GM23338 (cell line): ENCODE results near the gene NSMCE1. TPM values are rescaled to one million over a fixed set of nuclear protein-coding genes. Genes with fewer than 3 reads are reported as not detected.

Source experiments
- ATAC-seq: fragments of 200-7000 bp; cut with Tn5 transposase; 3 replicates; pipeline ENCODE4 v1.9.1; 2020
- DNase-seq: peaks from one replicate; pipeline ENCODE4 v3.0.0-alpha.2; 2015; ENCODE audit warnings: low spot score
- H2AFZ ChIP-seq: fragments of 200-600 bp; sonication (generic); 2 replicates; pipeline ENCODE4 v1.8.0; 2016; ENCODE audit warnings: antibody characterized with exemption, mild to moderate bottlenecking, moderate library complexity
- H3F3A ChIP-seq: fragments of 200-600 bp; sonication (generic); replicated peaks from 2 replicates; pipeline ENCODE4 v1.8.0; 2017; ENCODE audit warnings: antibody characterized with exemption, mixed run types, low read depth
- H3K27ac ChIP-seq: fragments of 200-600 bp; sonication (generic); 2 replicates; pipeline ENCODE4 v1.6.1; 2016; ENCODE audit warnings: low read depth
- H3K27me3 ChIP-seq: fragments of 200-600 bp; sonication (generic); 2 replicates; pipeline ENCODE4 v1.8.0; 2016; ENCODE audit warnings: mild to moderate bottlenecking, mixed run types, moderate library complexity; ENCODE audit not compliant: insufficient read depth
- H3K36me3 ChIP-seq: fragments of 200-600 bp; sonication (generic); 2 replicates; pipeline ENCODE4 v1.8.0; 2016; ENCODE audit warnings: mild to moderate bottlenecking; ENCODE audit not compliant: insufficient read depth
- H3K4me1 ChIP-seq: fragments of 200-600 bp; sonication (generic); 2 replicates; pipeline ENCODE4 v1.8.0; 2016; ENCODE audit warnings: mild to moderate bottlenecking, moderate library complexity; ENCODE audit not compliant: insufficient read depth
- H3K4me2 ChIP-seq: fragments of 200-600 bp; sonication (generic); 2 replicates; pipeline ENCODE4 v1.7.1; 2017; ENCODE audit warnings: mixed run types
- H3K4me3 ChIP-seq: fragments of 200-600 bp; sonication (generic); 2 replicates; pipeline ENCODE4 v1.6.1; 2016; ENCODE audit warnings: mixed run types
- H3K79me2 ChIP-seq: fragments of 200-600 bp; sonication (generic); replicated peaks from 2 replicates; pipeline ENCODE4 v1.8.0; 2017; ENCODE audit warnings: mild to moderate bottlenecking; ENCODE audit not compliant: insufficient read depth
- H3K9me2 ChIP-seq: fragments of 200-600 bp; sonication (generic); 2 replicates; pipeline ENCODE4 v1.8.0; 2017; ENCODE audit not compliant: insufficient read depth
- H4K20me1 ChIP-seq: fragments of 200-600 bp; sonication (generic); replicated peaks from 2 replicates; pipeline ENCODE4 v1.8.0; 2017; ENCODE audit warnings: mild to moderate bottlenecking; ENCODE audit not compliant: insufficient read depth
- H3K27ac Mint-ChIP-seq: 2 replicates; pipeline ENCODE4 v1.8.0; 2020; ENCODE audit warnings: inconsistent platforms, mild to moderate bottlenecking, moderate library complexity, mixed read lengths
- H3K27me3 Mint-ChIP-seq: 3 replicates; pipeline ENCODE4 v1.8.0; 2022; ENCODE audit warnings: low read depth, mild to moderate bottlenecking, moderate library complexity, mixed read lengths, inconsistent platforms; ENCODE audit not compliant: insufficient read depth, poor library complexity
- H3K36me3 Mint-ChIP-seq: 3 replicates; pipeline ENCODE4 v1.8.0; 2021; ENCODE audit warnings: low read depth, mild to moderate bottlenecking, inconsistent platforms, moderate library complexity, mixed read lengths
- H3K4me1 Mint-ChIP-seq: 3 replicates; pipeline ENCODE4 v1.8.0; 2020; ENCODE audit warnings: mild to moderate bottlenecking, inconsistent platforms, mixed read lengths
- H3K4me3 Mint-ChIP-seq: 3 replicates; pipeline ENCODE4 v1.8.0; 2021; ENCODE audit warnings: moderate library complexity, mild to moderate bottlenecking, inconsistent platforms, mixed read lengths
- H3K9me3 Mint-ChIP-seq: 3 replicates; pipeline ENCODE4 v1.8.0; 2020; ENCODE audit warnings: moderate library complexity, mild to moderate bottlenecking, inconsistent platforms, mixed read lengths
- EZH2 ChIP-seq: fragments of 200-600 bp; sonication (generic); IDR thresholded peaks from one replicate; pipeline ENCODE4 v1.8.0; 2017; ENCODE audit warnings: antibody characterized with exemption, mild to moderate bottlenecking, low read depth; ENCODE audit not compliant: unreplicated experiment
- EZH2phosphoT487 ChIP-seq: fragments of 200-600 bp; sonication (generic); IDR thresholded peaks from one replicate; pipeline ENCODE4 v1.8.1; 2018; ENCODE audit warnings: antibody characterized with exemption; ENCODE audit not compliant: unreplicated experiment
- NANOG ChIP-seq: IDR thresholded peaks from 2 replicates; pipeline ENCODE4 v1.6.1; 2016; ENCODE audit warnings: antibody characterized with exemption, borderline replicate concordance
- POLR2AphosphoS5 ChIP-seq: IDR thresholded peaks from 2 replicates; pipeline ENCODE4 v1.6.1; 2016; ENCODE audit warnings: antibody characterized with exemption, low read depth
- REST ChIP-seq: IDR thresholded peaks from one replicate; pipeline ENCODE4 v1.6.1; 2018; ENCODE audit warnings: antibody characterized with exemption; ENCODE audit not compliant: unreplicated experiment
- STAT1 ChIP-seq: IDR thresholded peaks from one replicate; pipeline ENCODE4 v1.6.1; 2016; ENCODE audit warnings: antibody characterized with exemption; ENCODE audit not compliant: unreplicated experiment
- ZNF462 ChIP-seq: fragments of 250-450 bp; sonication (Bioruptor Pico); IDR thresholded peaks from 2 replicates; pipeline ENCODE4 v1.5.0; 2020; ENCODE audit warnings: mild to moderate bottlenecking, moderate library complexity
- polyA plus RNA-seq: library from polyadenylated mRNA; unstranded; fragments of >200 nt; fragmentation: Nextera tagmentation; extraction: Ambion mirVana; gene quantifications from 2 replicates; pipeline ENCODE4 v1.2.1, GENCODE V29; 2016
- total RNA-seq: library from RNA; depleted of rRNA; stranded (reverse); fragments of >200 nt; shearing (Covaris generic); gene quantifications from 2 replicates; pipeline ENCODE4 v1.2.3, GENCODE V29; 2014

The NSMCE1 gene
- total and polyA plus RNA-seq, 2 experiments from 2014 or later = 30.6 to 50.8 TPM

- TF ChIP-seq ZNF462 (CRISPR knock-in tag) (no peak), STAT1 (no peak), POLR2AphosphoS5 (no peak), EZH2 (no peak), EZH2phosphoT487 (no peak)
These were observed 23.0 kb downstream of the NSMCE1 start (continued) for GRCh38 chr16:27245276-27246172.

GRCh38 chr16:27244363-27244755 lies 24.2 kb downstream of the NSMCE1 start:
- Mint-ChIP-seq H3K4me3 (no peak overlapping the region), H3K4me1 (peaks cover 23% of the 10 kb centered on the region), H3K36me3 (no peaks in the 10 kb centered on the region; the same call in 1 of the 3 replicates), H3K27ac (no peak overlapping the region), H3K27me3 (peaks cover 5% of the 10 kb centered on the region), H3K9me3 (no peaks in the 10 kb centered on the region; the same call in 2 of the 3 replicates)
- no peaks in the 10 kb centered on the region for H4K20me1 ChIP-seq
- no peaks in the 10 kb centered on the region for H3K9me2 ChIP-seq
- no peak for DNase-seq
- H2AFZ ChIP-seq = no peak overlapping the region
- ATAC-seq = no peak
- H3K79me2 ChIP-seq = no peaks in the 10 kb centered on the region
- no peak overlapping the region for H3K27ac ChIP-seq
- no peak overlapping the region for H3K4me3 ChIP-seq
- no peaks in the 10 kb centered on the region for H3K27me3 ChIP-seq
- H3K36me3 ChIP-seq = no peaks in the 10 kb centered on the region
- H3K4me1 ChIP-seq = peaks cover 10% of the 10 kb centered on the region
- no peak overlapping the region for H3K4me2 ChIP-seq
- H3F3A ChIP-seq = no peaks in the 10 kb centered on the region
- no peak for TF ChIP-seq EZH2
- no peak for TF ChIP-seq NANOG
- TF ChIP-seq EZH2phosphoT487 = no peak
- TF ChIP-seq REST = no peak
